Measurements from ENCODE around the gene ENOX1. TPM values are rescaled to one million over a fixed set of nuclear protein-coding genes. Genes with fewer than 3 reads are reported as not detected.

The ENOX1 gene
- total and polyA plus RNA-seq, 2 of the 8 experiments (the other 6 are each of a cell fraction or from before 2014, with no cell fraction given): 0.23 to 0.37 TPM

DNA sequence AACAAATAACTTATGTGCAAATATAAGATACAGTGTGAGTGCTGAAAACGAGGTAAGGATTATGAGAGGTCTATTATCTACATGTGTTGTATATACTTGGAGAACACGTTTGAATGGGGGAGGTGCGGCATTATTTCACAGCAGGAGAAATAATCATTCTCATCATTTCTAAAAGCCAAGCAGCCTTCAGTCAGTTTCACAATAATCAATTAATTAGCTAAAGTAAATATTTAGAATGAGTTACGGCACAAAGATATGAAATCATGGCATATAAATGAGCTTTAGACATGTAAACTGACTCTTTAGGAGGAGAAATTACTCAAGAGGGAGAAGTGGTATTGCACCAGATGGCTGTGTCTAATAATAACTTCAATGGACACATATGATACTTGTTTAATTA, 396.8 kb downstream of the ENOX1 start (continued):
- no peak for TF ChIP-seq HDAC6 (IDR thresholded peaks at IDR 0.05; ENCODE audit: low read depth, low read length)
- TF ChIP-seq NRF1 (IDR thresholded peaks at IDR 0.05; ENCODE audit: low read depth, low read length): no peak
- no peak for TF ChIP-seq FOSL1 (IDR thresholded peaks at IDR 0.05; ENCODE audit: insufficient read depth, low read depth, low read length)
- no peak for TF ChIP-seq BACH1 (IDR thresholded peaks at IDR 0.05; ENCODE audit: low read length)
- TF ChIP-seq RBBP5 (IDR thresholded peaks at IDR 0.05; ENCODE audit: borderline replicate concordance, low read depth, low read length): no peak
- TF ChIP-seq, protein P1, sequence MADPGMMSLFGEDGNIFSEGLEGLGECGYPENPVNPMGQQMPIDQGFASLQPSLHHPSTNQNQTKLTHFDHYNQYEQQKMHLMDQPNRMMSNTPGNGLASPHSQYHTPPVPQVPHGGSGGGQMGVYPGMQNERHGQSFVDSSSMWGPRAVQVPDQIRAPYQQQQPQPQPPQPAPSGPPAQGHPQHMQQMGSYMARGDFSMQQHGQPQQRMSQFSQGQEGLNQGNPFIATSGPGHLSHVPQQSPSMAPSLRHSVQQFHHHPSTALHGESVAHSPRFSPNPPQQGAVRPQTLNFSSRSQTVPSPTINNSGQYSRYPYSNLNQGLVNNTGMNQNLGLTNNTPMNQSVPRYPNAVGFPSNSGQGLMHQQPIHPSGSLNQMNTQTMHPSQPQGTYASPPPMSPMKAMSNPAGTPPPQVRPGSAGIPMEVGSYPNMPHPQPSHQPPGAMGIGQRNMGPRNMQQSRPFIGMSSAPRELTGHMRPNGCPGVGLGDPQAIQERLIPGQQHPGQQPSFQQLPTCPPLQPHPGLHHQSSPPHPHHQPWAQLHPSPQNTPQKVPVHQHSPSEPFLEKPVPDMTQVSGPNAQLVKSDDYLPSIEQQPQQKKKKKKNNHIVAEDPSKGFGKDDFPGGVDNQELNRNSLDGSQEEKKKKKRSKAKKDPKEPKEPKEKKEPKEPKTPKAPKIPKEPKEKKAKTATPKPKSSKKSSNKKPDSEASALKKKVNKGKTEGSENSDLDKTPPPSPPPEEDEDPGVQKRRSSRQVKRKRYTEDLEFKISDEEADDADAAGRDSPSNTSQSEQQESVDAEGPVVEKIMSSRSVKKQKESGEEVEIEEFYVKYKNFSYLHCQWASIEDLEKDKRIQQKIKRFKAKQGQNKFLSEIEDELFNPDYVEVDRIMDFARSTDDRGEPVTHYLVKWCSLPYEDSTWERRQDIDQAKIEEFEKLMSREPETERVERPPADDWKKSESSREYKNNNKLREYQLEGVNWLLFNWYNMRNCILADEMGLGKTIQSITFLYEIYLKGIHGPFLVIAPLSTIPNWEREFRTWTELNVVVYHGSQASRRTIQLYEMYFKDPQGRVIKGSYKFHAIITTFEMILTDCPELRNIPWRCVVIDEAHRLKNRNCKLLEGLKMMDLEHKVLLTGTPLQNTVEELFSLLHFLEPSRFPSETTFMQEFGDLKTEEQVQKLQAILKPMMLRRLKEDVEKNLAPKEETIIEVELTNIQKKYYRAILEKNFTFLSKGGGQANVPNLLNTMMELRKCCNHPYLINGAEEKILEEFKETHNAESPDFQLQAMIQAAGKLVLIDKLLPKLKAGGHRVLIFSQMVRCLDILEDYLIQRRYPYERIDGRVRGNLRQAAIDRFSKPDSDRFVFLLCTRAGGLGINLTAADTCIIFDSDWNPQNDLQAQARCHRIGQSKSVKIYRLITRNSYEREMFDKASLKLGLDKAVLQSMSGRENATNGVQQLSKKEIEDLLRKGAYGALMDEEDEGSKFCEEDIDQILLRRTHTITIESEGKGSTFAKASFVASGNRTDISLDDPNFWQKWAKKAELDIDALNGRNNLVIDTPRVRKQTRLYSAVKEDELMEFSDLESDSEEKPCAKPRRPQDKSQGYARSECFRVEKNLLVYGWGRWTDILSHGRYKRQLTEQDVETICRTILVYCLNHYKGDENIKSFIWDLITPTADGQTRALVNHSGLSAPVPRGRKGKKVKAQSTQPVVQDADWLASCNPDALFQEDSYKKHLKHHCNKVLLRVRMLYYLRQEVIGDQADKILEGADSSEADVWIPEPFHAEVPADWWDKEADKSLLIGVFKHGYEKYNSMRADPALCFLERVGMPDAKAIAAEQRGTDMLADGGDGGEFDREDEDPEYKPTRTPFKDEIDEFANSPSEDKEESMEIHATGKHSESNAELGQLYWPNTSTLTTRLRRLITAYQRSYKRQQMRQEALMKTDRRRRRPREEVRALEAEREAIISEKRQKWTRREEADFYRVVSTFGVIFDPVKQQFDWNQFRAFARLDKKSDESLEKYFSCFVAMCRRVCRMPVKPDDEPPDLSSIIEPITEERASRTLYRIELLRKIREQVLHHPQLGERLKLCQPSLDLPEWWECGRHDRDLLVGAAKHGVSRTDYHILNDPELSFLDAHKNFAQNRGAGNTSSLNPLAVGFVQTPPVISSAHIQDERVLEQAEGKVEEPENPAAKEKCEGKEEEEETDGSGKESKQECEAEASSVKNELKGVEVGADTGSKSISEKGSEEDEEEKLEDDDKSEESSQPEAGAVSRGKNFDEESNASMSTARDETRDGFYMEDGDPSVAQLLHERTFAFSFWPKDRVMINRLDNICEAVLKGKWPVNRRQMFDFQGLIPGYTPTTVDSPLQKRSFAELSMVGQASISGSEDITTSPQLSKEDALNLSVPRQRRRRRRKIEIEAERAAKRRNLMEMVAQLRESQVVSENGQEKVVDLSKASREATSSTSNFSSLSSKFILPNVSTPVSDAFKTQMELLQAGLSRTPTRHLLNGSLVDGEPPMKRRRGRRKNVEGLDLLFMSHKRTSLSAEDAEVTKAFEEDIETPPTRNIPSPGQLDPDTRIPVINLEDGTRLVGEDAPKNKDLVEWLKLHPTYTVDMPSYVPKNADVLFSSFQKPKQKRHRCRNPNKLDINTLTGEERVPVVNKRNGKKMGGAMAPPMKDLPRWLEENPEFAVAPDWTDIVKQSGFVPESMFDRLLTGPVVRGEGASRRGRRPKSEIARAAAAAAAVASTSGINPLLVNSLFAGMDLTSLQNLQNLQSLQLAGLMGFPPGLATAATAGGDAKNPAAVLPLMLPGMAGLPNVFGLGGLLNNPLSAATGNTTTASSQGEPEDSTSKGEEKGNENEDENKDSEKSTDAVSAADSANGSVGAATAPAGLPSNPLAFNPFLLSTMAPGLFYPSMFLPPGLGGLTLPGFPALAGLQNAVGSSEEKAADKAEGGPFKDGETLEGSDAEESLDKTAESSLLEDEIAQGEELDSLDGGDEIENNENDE (IDR thresholded peaks at IDR 0.05; ENCODE audit: insufficient replicate concordance, low read length): no peak
- no peak for TF ChIP-seq PHF8 (conservative IDR thresholded peaks at IDR 0.05; ENCODE audit: low read depth, low read length)
- TF ChIP-seq KDM5A (IDR thresholded peaks at IDR 0.05; ENCODE audit: low read length): no peak
- TF ChIP-seq RFX5 (IDR thresholded peaks at IDR 0.05; ENCODE audit: borderline replicate concordance, low read depth, low read length): no peak

All from H1 (cell line).